Measurements from ENCODE around the gene ETV3L. TPM values are rescaled to one million over a fixed set of nuclear protein-coding genes. Genes with fewer than 3 reads are reported as not detected.

The ETV3L gene
- total RNA-seq, 1 experiment from 2014 or later: not detected

DNA sequence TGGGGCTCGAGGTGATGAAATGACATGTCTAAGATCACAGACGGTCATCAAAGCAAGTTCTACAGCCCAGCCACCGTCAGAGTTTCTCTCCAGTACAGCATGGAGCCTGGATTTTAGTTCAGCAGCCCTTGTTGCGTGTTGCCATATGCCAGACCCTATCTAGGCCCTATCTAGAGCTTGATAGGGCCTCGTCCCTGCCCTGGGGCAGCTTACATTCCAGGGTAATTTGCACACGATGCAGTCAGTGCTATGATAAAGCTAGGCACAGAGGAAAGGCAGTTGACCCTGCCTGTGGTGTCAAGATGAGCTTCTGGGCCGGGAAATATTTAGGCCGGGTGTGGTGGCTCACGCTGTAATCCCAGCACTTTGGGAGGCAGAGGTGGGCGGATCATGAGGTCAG is 18.9 kb downstream of the ETV3L start:
- Histone ChIP-seq H3K4me2 (ENCODE audit: low read length) (no peak overlapping the region), H3K4me3 (replicated peaks in 1 of 2; ENCODE audit: low read depth in 1 of 2, low read length in 2 of 2) (no peak overlapping the region), H3K9me2 (ENCODE audit: insufficient read depth) (no peaks in the 10 kb centered on the region), H2AFZ (ENCODE audit: low read depth, low read length, poor library complexity, severe bottlenecking) (no peak overlapping the region), H3K27me3 (ENCODE audit: insufficient read depth, low read length) (no peaks in the 10 kb centered on the region), H3K9ac (ENCODE audit: low read length) (no peak overlapping the region), H4K20me1 (ENCODE audit: insufficient read depth) (no peaks in the 10 kb centered on the region), H3K9me3 (ENCODE audit: control insufficient read depth in 1 of 2, insufficient read depth in 1 of 2, low read depth in 1 of 2, low read length in 2 of 2) (no peaks in the 10 kb centered on the region), H3K79me2 (ENCODE audit: insufficient read depth, low read length) (no peaks in the 10 kb centered on the region), H3K4me1 (ENCODE audit: control insufficient read depth in 1 of 2, insufficient read depth in 2 of 2, low read length in 2 of 2) (no peaks in the 10 kb centered on the region), H3K36me3 (ENCODE audit: control insufficient read depth in 1 of 2, insufficient read depth in 2 of 2, low read length in 2 of 2) (no peaks in the 10 kb centered on the region), H3K27ac (ENCODE audit: low read depth, low read length) (no peak overlapping the region)
- ChIA-PET CTCF (interaction anchor here (2.1 kb wide), 1 partner anchor 10 kb away, joined by 18 read pairs; no protein-coding TSS in a partner anchor), POLR2A (no interaction called here), RAD21 (ENCODE audit: low non-redundant PET in 1 of 2, low total read pairs in 2 of 2, uncharacterized antibody in 2 of 2, unreplicated experiment in 2 of 2) (no interaction called here)
- ATAC-seq (no peak), DNase-seq (ENCODE audit: low read depth, low spot score) (no peak)
- no TSS peak for BruUV-seq (replicated peaks)
- intact Hi-C loops (cut with micrococcal nuclease): loop anchor here (10.0 kb wide), 1 partner anchor 404 kb away; no protein-coding TSS in a partner anchor
- TF ChIP-seq, protein P1, sequence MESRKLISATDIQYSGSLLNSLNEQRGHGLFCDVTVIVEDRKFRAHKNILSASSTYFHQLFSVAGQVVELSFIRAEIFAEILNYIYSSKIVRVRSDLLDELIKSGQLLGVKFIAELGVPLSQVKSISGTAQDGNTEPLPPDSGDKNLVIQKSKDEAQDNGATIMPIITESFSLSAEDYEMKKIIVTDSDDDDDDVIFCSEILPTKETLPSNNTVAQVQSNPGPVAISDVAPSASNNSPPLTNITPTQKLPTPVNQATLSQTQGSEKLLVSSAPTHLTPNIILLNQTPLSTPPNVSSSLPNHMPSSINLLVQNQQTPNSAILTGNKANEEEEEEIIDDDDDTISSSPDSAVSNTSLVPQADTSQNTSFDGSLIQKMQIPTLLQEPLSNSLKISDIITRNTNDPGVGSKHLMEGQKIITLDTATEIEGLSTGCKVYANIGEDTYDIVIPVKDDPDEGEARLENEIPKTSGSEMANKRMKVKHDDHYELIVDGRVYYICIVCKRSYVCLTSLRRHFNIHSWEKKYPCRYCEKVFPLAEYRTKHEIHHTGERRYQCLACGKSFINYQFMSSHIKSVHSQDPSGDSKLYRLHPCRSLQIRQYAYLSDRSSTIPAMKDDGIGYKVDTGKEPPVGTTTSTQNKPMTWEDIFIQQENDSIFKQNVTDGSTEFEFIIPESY (IDR thresholded peaks at IDR 0.05; ENCODE audit: extremely low read depth, insufficient replicate concordance, low read length): no peak
- TF ChIP-seq SIN3A (IDR thresholded peaks at IDR 0.05; ENCODE audit: low read depth) (no peak), ZNF274 (IDR thresholded peaks at IDR 0.05; ENCODE audit: low read depth, low read length) (no peak), ELF1 (IDR thresholded peaks at IDR 0.05; ENCODE audit: borderline replicate concordance, low read depth) (no peak), ZFX (IDR thresholded peaks at IDR 0.05) (no peak), TCF7L2 (IDR thresholded peaks at IDR 0.05; ENCODE audit: borderline replicate concordance, extremely low read depth, insufficient read depth, insufficient read length) (no peak), CEBPB (IDR thresholded peaks at IDR 0.05; ENCODE audit: low read depth) (no peak), JUND (IDR thresholded peaks at IDR 0.05) (no peak), EGR1 (IDR thresholded peaks at IDR 0.05; ENCODE audit: low read depth) (no peak), RAD21 (IDR thresholded peaks at IDR 0.05; ENCODE audit: low read depth) (no peak), FOSL1 (IDR thresholded peaks at IDR 0.05; ENCODE audit: low read depth) (no peak), SRF (IDR thresholded peaks at IDR 0.05; ENCODE audit: low read depth) (no peak), EZH2 (IDR thresholded peaks at IDR 0.05) (no peak), POLR2AphosphoS5 (IDR thresholded peaks at IDR 0.05; ENCODE audit: low read depth, low read length) (no peak), POLR2A (IDR thresholded peaks at IDR 0.05; ENCODE audit: borderline replicate concordance, extremely low read depth, insufficient read depth, insufficient read length) (no peak), SP1 (IDR thresholded peaks at IDR 0.05; ENCODE audit: low read depth) (no peak)
- TF ChIP-seq, protein P2, sequence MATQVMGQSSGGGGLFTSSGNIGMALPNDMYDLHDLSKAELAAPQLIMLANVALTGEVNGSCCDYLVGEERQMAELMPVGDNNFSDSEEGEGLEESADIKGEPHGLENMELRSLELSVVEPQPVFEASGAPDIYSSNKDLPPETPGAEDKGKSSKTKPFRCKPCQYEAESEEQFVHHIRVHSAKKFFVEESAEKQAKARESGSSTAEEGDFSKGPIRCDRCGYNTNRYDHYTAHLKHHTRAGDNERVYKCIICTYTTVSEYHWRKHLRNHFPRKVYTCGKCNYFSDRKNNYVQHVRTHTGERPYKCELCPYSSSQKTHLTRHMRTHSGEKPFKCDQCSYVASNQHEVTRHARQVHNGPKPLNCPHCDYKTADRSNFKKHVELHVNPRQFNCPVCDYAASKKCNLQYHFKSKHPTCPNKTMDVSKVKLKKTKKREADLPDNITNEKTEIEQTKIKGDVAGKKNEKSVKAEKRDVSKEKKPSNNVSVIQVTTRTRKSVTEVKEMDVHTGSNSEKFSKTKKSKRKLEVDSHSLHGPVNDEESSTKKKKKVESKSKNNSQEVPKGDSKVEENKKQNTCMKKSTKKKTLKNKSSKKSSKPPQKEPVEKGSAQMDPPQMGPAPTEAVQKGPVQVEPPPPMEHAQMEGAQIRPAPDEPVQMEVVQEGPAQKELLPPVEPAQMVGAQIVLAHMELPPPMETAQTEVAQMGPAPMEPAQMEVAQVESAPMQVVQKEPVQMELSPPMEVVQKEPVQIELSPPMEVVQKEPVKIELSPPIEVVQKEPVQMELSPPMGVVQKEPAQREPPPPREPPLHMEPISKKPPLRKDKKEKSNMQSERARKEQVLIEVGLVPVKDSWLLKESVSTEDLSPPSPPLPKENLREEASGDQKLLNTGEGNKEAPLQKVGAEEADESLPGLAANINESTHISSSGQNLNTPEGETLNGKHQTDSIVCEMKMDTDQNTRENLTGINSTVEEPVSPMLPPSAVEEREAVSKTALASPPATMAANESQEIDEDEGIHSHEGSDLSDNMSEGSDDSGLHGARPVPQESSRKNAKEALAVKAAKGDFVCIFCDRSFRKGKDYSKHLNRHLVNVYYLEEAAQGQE (IDR thresholded peaks at IDR 0.05; ENCODE audit: low read depth): no peak
- TF ChIP-seq, protein P3, sequence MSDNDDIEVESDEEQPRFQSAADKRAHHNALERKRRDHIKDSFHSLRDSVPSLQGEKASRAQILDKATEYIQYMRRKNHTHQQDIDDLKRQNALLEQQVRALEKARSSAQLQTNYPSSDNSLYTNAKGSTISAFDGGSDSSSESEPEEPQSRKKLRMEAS (IDR thresholded peaks at IDR 0.05): no peak
- TF ChIP-seq, protein P4, sequence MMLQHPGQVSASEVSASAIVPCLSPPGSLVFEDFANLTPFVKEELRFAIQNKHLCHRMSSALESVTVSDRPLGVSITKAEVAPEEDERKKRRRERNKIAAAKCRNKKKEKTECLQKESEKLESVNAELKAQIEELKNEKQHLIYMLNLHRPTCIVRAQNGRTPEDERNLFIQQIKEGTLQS (IDR thresholded peaks at IDR 0.05): no peak

All from HCT116 (cell line).